ENCODE results near the gene SYT1. TPM values are rescaled to one million over a fixed set of nuclear protein-coding genes. Genes with fewer than 3 reads are reported as not detected.
"Not testable (repeated sequence)": the region's sequence is repeated elsewhere in the genome, so short reads cannot be mapped to it uniquely, and the experiment has no call there.

Gene SYT1
- total RNA-seq, 2 experiments from 2014 or later: not detected

GRCh38 chr12:78964521-78964920, 99.9 kb downstream of the SYT1 start:
- CTCF ChIA-PET: no interaction called here
- POLR2A ChIA-PET: no interaction called here

DNA sequence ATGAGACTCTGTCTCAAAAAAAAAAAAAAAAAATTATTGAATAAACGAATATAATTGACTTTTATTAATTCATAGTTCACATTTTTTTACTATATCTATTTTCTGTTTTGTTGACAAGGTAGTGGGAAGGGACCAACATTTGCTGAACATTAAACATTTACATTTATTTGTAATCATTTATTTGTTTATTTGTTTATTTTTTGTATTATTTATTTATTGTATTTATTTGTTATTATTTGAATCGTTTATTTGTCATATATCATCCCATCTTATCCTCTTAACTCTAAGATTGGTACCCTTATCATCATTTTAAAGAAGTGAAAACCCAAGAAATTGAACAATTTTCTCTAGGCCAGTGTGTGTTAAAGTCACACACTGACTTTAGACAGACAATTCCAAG, 101.5 kb downstream of the SYT1 start:
- ChIA-PET CTCF (no interaction called here), POLR2A (no interaction called here)

DNA sequence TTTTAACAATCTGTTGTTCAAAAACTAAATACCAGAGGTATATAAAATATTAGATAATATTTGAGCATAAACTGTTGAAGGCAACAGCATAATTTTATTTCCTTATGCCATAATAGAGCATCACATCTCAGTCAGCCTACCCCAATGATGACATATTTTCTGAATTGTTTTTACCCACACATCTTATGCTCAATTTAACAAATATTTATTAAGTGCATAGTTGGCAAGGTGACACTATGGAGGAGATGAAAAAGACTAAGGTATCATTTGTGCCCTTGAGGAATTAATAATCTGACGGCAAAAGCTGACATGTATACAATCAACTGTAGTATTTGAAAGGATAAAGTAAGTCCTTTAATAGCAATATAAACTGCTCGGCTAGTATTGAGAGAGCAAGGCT, 102.4 kb downstream of the SYT1 start:
- CTCF ChIA-PET: no interaction called here
- POLR2A ChIA-PET: no interaction called here

- CTCF ChIA-PET: no interaction called here
- POLR2A ChIA-PET: no interaction called here
Observed at GRCh38 chr12:78968226-78968625, 103.7 kb downstream of the SYT1 start.

DNA sequence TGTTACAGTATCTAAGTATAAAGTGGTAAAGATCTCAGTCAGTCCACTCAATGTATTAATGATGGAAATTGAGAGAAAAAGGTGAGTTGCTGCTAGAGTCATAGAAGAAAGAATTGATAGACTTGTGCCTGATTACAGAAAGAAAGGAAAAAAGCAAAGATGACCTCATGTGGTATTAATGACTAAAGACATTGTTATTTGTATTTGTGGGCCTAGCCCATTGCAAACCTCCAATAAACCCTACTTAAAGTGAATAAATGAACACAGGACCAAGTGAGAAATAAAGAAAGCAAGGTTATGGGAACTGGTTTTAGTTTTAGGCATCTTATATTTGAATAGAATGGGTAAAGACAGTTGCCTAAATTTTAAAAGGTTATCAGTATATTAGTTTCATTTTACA, 105.5 kb downstream of the SYT1 start:
- POLR2A ChIA-PET: no interaction called here
- CTCF ChIA-PET: no interaction called here

- ChIA-PET CTCF (no interaction called here), POLR2A (no interaction called here)
Observed at GRCh38 chr12:78977304-78977867, 112.8 kb downstream of the SYT1 start.

GRCh38 chr12:78994168-78994791, 129.7 kb downstream of the SYT1 start:
- CTCF ChIA-PET: no interaction called here

GRCh38 chr12:79000501-79000900, 135.9 kb downstream of the SYT1 start:
- ChIA-PET CTCF (no interaction called here), POLR2A (no interaction called here)

More at GRCh38 chr12:78994168-78994791, 129.7 kb downstream of the SYT1 start:
- POLR2A ChIA-PET: no interaction called here

GRCh38 chr12:79001404-79001803, 136.8 kb downstream of the SYT1 start:
- CTCF ChIA-PET: no interaction called here

DNA sequence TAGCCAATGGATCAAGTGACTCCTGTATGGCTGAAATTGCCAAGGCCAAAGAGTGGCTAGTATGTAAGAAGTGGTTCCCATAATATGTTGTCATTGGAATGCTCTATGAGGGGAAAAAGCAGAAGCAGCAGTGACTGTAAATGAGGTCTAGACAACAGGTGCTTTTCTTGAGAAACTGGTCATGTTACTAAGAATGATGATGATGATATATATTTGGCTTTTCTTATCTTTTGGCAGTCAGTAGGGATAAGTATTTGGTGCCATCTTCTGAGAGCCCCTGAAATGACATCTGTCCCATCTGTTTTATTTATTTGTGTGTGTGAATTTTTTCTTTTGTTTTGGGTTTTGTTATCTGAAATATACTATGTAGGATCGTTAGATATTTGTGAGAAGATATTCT, 141.7 kb downstream of the SYT1 start:
- CTCF ChIA-PET: no interaction called here
- POLR2A ChIA-PET: interaction anchor here (0.5 kb wide), 1 partner anchor 116 kb away, joined by 5 read pairs; no protein-coding TSS in a partner anchor

More at GRCh38 chr12:79001404-79001803, 136.8 kb downstream of the SYT1 start:
- POLR2A ChIA-PET: no interaction called here

GRCh38 chr12:79008591-79008990, 144.0 kb downstream of the SYT1 start:
- ChIA-PET POLR2A (no interaction called here), CTCF (no interaction called here)

- POLR2A ChIA-PET: no interaction called here
Observed at GRCh38 chr12:79012636-79013035, 148.1 kb downstream of the SYT1 start.

GRCh38 chr12:79016181-79016580, 151.6 kb downstream of the SYT1 start:
- POLR2A ChIA-PET: no interaction called here
- CTCF ChIA-PET: no interaction called here

More at GRCh38 chr12:79012636-79013035, 148.1 kb downstream of the SYT1 start:
- CTCF ChIA-PET: no interaction called here

DNA sequence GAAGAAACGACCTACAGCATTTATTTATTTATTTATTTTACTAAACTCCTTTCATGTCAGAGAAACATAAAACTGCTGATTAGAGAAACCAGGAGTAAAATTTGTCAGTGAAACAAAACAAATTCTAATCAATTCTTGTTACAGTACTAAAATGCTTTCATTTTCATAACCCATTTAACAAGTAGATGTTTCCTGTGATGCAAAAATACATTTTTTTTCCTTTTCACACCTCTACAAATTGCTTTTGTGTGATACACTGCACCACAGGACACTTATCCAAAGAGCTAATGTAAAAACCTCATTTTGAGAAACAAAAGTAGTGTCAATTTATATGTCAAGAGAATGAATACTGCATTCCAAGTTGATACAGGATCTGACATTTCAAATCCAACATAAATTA, 155.1 kb downstream of the SYT1 start:
- ChIA-PET CTCF (no interaction called here), POLR2A (no interaction called here)

DNA sequence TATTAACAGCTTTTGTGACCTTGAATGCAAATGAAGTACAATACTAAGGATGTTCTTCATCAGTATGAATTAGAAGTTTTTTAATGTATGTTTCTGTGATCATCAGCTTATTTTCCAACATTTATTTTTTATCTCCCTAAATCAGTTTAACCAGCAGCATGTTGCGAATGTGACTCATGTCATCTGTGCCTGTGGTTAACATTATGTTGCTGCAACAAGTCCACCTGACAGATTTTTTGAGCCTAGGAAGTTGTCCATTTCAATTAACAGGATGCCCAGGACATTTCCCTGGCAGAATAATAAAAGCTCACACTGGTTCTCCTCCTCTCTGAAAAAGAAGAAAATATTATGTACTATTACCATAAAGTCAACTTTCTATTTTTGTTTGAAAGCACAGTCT, 155.5 kb downstream of the SYT1 start:
- CTCF ChIA-PET: no interaction called here
- POLR2A ChIA-PET: no interaction called here

- CTCF ChIA-PET: no interaction called here
- POLR2A ChIA-PET: no interaction called here
Observed at GRCh38 chr12:79021021-79021420, 156.4 kb downstream of the SYT1 start.

DNA sequence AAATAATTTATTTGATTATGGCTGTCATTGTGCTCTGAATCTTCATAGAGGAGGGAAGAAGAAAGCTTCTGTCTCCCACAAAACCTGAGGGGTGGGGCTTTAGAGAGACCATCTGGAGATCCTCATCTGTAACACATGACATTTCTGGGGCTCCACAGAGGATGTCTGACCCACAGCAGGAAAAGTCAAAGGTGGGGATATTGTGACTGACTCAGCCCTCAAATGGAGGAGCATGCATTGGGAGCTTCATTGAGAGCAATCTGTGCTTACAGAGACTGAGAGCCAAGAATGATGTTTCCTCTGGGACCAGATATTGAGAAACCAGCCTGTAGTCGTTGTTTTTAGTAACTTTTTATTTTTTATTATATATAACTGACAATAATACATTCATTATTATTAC, 158.7 kb downstream of the SYT1 start:
- CTCF ChIA-PET: no interaction called here
- POLR2A ChIA-PET: no interaction called here

DNA sequence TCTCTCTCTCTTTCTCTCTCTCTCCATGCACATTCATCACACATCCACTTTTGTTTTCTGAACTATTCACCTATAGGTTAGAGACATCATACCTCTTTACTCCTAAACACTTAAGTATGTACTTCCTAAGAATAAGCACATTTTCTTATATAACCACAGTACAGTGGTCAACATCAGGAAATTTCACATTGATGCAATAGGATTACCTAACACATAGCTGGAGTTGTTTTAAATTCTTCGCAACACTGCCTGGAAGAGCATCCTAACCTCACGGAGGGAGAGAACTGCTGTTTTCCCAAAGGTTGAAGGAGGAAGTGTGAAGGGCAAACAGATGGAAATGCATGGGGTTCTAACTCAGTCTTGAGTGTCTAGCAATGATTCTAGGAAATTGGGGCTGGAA, 159.2 kb downstream of the SYT1 start:
- ChIA-PET CTCF (no interaction called here), POLR2A (no interaction called here)

DNA sequence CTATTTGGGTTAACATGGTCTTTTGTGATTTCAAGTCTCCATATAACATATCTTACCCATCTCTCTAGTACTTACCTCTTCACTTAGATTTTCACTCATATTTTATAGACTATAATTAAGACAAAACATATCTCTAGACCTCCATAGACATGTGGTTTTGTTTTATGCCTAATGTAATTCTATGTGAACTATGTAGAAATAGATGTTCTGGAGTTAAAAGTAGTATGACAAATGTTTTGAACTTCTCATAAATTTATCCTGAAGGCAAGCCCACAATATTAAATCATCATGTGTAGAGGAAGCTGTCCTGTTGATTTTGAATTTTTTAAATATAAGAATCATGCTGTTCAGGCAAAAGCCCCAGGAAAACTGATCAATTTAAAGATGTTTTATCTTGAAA, 169.2 kb downstream of the SYT1 start:
- CTCF ChIA-PET: no interaction called here
- POLR2A ChIA-PET: no interaction called here

GRCh38 chr12:79044748-79045147, 180.2 kb downstream of the SYT1 start:
- POLR2A ChIA-PET, CTCF ChIA-PET: not testable (repeated sequence)

DNA sequence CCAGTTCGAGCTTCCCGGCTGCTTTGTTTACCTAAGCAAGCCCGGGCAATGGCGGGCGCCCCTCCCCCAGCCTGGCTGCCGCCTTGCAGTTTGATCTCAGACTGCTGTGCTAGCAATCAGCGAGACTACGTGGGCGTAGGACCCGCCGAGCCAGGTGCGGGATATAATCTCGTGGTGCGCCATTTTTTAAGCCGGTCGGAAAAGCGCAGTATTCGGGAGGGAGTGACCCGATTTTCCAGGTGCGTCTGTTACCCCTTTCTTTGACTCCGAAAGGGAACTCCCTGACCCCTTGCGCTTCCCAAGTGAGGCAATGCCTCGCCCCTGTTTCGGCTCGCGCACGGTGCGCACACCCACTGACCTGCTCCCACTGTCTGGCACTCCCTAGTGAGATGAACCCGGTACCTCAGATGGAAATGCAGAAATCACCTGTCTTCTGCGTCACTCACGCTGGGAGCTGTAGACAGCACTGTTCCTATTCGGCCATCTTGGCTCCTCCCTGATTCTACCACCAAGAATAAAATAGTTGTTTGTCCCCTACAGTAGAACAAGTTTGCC, 180.7 kb downstream of the SYT1 start:
- POLR2A ChIA-PET, CTCF ChIA-PET: not testable (repeated sequence)

GRCh38 chr12:79046021-79046420, 181.4 kb downstream of the SYT1 start:
- ChIA-PET CTCF (no interaction called here), POLR2A (no interaction called here)
